ENCODE measurements around the gene ALG10B. TPM values are rescaled to one million over a fixed set of nuclear protein-coding genes. Genes with fewer than 3 reads are reported as not detected.

Gene ALG10B, protein sequence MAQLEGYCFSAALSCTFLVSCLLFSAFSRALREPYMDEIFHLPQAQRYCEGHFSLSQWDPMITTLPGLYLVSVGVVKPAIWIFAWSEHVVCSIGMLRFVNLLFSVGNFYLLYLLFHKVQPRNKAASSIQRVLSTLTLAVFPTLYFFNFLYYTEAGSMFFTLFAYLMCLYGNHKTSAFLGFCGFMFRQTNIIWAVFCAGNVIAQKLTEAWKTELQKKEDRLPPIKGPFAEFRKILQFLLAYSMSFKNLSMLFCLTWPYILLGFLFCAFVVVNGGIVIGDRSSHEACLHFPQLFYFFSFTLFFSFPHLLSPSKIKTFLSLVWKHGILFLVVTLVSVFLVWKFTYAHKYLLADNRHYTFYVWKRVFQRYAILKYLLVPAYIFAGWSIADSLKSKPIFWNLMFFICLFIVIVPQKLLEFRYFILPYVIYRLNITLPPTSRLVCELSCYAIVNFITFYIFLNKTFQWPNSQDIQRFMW
- 1 to 10 TPM; 4.2 to 6.8 TPM for total RNA-seq

DNA sequence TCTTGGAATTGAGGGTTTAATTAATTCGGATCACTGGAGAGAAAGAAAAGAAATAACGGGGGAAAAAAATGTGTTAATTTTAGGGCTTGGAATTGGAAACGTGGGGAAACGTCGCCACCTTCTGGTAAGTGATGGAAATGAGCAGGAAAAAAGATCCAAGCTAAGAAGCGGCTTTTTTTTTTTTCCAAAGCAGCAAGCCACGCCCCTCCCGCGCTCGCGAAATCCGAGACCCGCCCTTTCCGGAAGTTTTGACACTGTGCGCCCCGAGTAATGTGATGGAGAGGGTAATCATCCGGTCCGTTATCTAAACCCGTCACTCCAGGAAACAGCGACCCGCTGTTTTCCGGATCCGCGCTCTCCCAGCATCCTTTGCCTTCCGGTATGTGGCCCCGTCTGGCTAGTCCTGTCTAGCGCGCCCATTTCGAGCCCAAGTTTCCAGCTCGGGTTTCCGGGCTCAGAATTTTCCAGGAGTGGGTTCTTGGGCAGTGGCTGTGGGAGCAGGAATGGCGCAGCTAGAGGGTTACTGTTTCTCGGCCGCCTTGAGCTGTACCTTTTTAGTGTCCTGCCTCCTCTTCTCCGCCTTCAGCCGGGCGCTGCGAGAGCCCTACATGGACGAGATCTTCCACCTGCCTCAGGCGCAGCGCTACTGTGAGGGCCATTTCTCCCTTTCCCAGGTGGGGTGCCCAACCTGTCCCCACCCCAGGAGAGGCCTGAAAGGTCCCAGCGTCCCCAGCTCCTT lies at the start of gene ALG10B:
ALG10B (plus strand) TSS at position 384 of the 739 bp plus-strand sequence; CDS start at position 504, 120 bp downstream.
- peak within 1 kb of the TSS; percentile 70 to 88 for H3K27ac ChIP-seq
- no peaks in the 10 kb centered on the region for H3K36me3 ChIP-seq
- H3K4me1 ChIP-seq (replicated peaks) = no peaks in the 10 kb centered on the region
- intact Hi-C loops (cut with DNase I) = no loop called here
- H3K4me3 ChIP-seq = peak within 1 kb of the TSS; percentile 55 to 70
- peak; percentile 94 for DNase-seq (ENCODE audit: low spot score)
- TF ChIP-seq POLR2AphosphoS5 (IDR thresholded peaks at IDR 0.05) (peak; percentile 79), POLR2A (IDR thresholded peaks at IDR 0.05) (no peak)
- TF ChIP-seq, protein P1, sequence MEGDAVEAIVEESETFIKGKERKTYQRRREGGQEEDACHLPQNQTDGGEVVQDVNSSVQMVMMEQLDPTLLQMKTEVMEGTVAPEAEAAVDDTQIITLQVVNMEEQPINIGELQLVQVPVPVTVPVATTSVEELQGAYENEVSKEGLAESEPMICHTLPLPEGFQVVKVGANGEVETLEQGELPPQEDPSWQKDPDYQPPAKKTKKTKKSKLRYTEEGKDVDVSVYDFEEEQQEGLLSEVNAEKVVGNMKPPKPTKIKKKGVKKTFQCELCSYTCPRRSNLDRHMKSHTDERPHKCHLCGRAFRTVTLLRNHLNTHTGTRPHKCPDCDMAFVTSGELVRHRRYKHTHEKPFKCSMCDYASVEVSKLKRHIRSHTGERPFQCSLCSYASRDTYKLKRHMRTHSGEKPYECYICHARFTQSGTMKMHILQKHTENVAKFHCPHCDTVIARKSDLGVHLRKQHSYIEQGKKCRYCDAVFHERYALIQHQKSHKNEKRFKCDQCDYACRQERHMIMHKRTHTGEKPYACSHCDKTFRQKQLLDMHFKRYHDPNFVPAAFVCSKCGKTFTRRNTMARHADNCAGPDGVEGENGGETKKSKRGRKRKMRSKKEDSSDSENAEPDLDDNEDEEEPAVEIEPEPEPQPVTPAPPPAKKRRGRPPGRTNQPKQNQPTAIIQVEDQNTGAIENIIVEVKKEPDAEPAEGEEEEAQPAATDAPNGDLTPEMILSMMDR (IDR thresholded peaks at IDR 0.05) = peak; percentile 51 to 79 (median 74)
- no peaks in the 10 kb centered on the region for H3K27me3 ChIP-seq (replicated peaks; ENCODE audit: insufficient read depth)
- H3K9me3 ChIP-seq = no peaks in the 10 kb centered on the region
- WGBS = under 1% methylated on average over 42 of the region's 42 CpGs

DNA sequence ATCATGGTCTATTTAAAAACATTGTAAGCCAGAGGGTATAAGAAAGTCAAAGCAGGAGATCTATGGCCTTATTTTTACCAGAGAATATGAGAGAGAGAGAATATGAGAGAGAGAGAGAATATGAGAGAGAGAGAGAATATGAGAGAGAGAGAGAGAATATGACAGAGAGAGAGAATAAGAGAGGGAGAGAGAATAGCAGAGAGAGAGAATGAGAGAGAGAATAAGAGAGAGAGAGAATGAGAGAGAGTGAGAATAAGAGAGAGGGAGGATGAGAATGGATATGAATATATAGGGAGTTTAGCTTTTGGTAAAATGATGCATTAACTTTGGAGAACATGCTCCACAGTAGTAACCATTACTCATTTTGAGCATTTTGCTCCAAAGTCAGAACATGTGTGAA lies 48.0 kb upstream of the ALG10B start:
- H3K4me3 ChIP-seq = no peak overlapping the region
- no peaks in the 10 kb centered on the region for H3K4me1 ChIP-seq (replicated peaks)
- H3K27me3 ChIP-seq (replicated peaks; ENCODE audit: insufficient read depth) = no peaks in the 10 kb centered on the region
- intact Hi-C loops (cut with DNase I) = no loop called here
- TF ChIP-seq POLR2AphosphoS5 (IDR thresholded peaks at IDR 0.05) (no peak), POLR2A (IDR thresholded peaks at IDR 0.05) (no peak)
- TF ChIP-seq, protein P1 (IDR thresholded peaks at IDR 0.05) = no peak
- no peak for DNase-seq (ENCODE audit: low spot score)
- no peaks in the 10 kb centered on the region for H3K36me3 ChIP-seq
- H3K9me3 ChIP-seq = no peaks in the 10 kb centered on the region
- no peak overlapping the region for H3K27ac ChIP-seq

DNA sequence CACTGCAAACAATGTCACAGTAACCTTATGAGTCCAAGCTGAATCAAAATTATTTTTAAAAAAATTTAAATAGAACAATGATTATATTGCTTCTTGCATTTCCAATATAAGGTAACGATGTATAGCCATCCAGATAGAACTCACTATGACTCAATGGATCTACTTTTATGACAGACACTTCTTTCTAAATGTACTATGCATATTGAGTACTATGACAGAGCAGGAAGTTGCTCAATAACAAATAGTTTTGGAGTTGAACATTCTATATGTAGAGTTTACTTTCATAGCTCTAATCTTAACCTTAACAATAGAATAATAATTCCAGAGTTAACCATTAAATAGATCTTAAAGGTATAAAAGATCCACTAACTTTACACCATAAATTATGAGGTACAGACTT lies 46.7 kb upstream of the ALG10B start:
- no peak overlapping the region for H3K4me3 ChIP-seq
- intact Hi-C loops (cut with DNase I) = no loop called here
- no peak overlapping the region for H3K27ac ChIP-seq
- DNase-seq (ENCODE audit: low spot score) = no peak
- no peaks in the 10 kb centered on the region for H3K27me3 ChIP-seq (replicated peaks; ENCODE audit: insufficient read depth)
- no peaks in the 10 kb centered on the region for H3K36me3 ChIP-seq
- no peaks in the 10 kb centered on the region for H3K9me3 ChIP-seq
- WGBS = 49% methylated on average over 1 of the region's 1 CpG
- H3K4me1 ChIP-seq (replicated peaks) = no peaks in the 10 kb centered on the region
- TF ChIP-seq POLR2AphosphoS5 (IDR thresholded peaks at IDR 0.05) (no peak), POLR2A (IDR thresholded peaks at IDR 0.05) (no peak)
- TF ChIP-seq, protein P1 (IDR thresholded peaks at IDR 0.05) = no peak

DNA sequence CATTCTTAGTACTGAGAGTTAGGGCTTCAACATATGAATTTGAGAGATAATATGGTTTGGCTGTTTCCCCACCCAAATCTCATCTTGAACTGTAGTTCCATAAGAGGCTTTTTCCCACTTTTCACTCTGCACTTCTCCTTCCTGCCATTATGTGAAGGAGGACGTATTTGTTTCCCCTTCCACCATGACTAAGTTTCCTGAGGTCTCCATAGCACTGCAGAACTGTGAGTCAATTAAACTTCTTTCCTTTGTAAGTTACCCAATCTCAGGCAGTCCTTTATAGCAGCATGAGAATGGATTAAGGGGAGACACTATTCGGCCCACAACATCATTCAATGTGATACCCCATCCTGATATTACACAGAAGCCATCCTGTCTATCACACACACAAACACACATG lies 36.8 kb upstream of the ALG10B start:
- Histone ChIP-seq H3K4me1 (replicated peaks) (no peaks in the 10 kb centered on the region), H3K27me3 (replicated peaks; ENCODE audit: insufficient read depth) (no peaks in the 10 kb centered on the region), H3K9me3 (no peaks in the 10 kb centered on the region), H3K4me3 (no peak overlapping the region), H3K27ac (no peak overlapping the region), H3K36me3 (no peaks in the 10 kb centered on the region)
- TF ChIP-seq POLR2AphosphoS5 (IDR thresholded peaks at IDR 0.05) (no peak), POLR2A (IDR thresholded peaks at IDR 0.05) (no peak)
- TF ChIP-seq, protein P1 (IDR thresholded peaks at IDR 0.05) = no peak
- DNase-seq (ENCODE audit: low spot score) = no peak
- WGBS = 59% methylated on average over 2 of the region's 2 CpGs
- intact Hi-C loops (cut with DNase I) = no loop called here
